ENCODE measurements around the gene GPC6. TPM values are rescaled to one million over a fixed set of nuclear protein-coding genes. Genes with fewer than 3 reads are reported as not detected.

Gene GPC6
- total RNA-seq, 1 donor from 2014 or later: not detected

DNA sequence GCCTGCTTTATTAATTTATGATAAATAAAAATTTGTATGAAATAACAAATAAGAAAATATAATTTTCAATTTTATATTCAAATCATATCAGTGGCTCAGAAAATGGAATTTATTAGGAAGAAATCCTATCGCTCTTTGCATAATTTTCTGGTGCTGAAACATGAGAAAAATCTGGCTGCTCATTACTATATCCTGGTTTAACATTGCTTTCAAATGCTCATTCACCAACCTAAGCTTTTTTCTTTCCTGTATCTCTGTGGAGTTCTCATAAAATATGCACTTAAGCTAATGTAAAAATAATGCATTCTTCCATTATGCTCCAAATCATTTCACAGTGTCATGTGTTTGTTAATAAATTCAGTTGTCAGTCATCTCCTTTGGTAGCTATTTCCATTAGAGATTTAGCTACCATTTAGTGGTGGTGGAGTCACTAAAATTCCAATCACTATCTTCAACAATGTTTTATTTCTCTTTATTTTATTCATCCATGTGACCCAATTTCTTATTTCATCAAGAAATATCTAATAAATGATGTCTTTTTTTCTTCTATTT, 754.9 kb downstream of the GPC6 start:
- Mint-ChIP-seq H3K27ac (no peak overlapping the region), H3K4me3 (no peak overlapping the region), H3K4me1 (no peaks in the 10 kb centered on the region), H3K9me3 (no peaks in the 10 kb centered on the region), H3K36me3 (ENCODE audit: low read depth) (no peaks in the 10 kb centered on the region), H3K27me3 (no peaks in the 10 kb centered on the region)
- intact Hi-C loops (cut with micrococcal nuclease): no loop called here
- POLR2A ChIA-PET: no interaction called here
- TF ChIP-seq CTCF (IDR thresholded peaks at IDR 0.05): no peak
- DNase-seq (no peak), ATAC-seq (ENCODE audit: low read depth) (no peak)
- CTCF ChIA-PET: no interaction called here

- no peak for DNase-seq
- Mint-ChIP-seq H3K4me3 (no peak overlapping the region), H3K4me1 (no peaks in the 10 kb centered on the region), H3K27ac (no peak overlapping the region), H3K27me3 (no peaks in the 10 kb centered on the region), H3K36me3 (ENCODE audit: low read depth) (no peaks in the 10 kb centered on the region), H3K9me3 (no peaks in the 10 kb centered on the region)
- no peak for TF ChIP-seq CTCF (IDR thresholded peaks at IDR 0.05)
- CTCF ChIA-PET: no interaction called here
- ATAC-seq (ENCODE audit: low read depth): no peak
- intact Hi-C loops (cut with micrococcal nuclease): no loop called here
- POLR2A ChIA-PET: no interaction called here
Observed at GRCh38 chr13:93982179-93982918, 755.7 kb downstream of the GPC6 start.

GRCh38 chr13:93984052-93984451, 757.4 kb downstream of the GPC6 start:
- ChIA-PET CTCF (no interaction called here), POLR2A (no interaction called here)
- Mint-ChIP-seq H3K4me3 (no peak overlapping the region), H3K36me3 (ENCODE audit: low read depth) (no peaks in the 10 kb centered on the region), H3K27ac (no peak overlapping the region), H3K27me3 (no peaks in the 10 kb centered on the region), H3K4me1 (no peaks in the 10 kb centered on the region), H3K9me3 (no peaks in the 10 kb centered on the region)
- no peak for DNase-seq
- ATAC-seq (ENCODE audit: low read depth): no peak
- TF ChIP-seq CTCF (IDR thresholded peaks at IDR 0.05): no peak
- intact Hi-C loops (cut with micrococcal nuclease): no loop called here

DNA sequence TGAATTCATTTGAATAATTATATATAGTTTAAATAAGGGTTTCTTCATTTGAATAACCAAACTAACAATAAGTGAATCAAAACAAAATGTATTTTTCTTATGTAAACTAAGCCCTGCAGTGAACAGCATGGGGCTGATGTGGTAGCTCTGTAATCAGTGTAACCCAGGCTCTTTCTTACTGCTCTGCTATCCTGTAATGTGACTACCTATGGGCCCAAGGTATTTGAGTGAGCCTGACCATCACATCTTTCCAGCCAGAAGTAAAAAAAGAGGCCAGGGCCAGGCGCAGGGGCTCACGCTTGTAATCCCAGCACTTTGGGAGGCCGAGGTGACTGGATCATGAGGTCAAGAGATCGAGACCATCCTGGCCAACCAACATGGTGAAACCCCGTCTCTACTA, 758.3 kb downstream of the GPC6 start:
- Mint-ChIP-seq H3K9me3 (no peaks in the 10 kb centered on the region), H3K27me3 (no peaks in the 10 kb centered on the region), H3K4me3 (no peak overlapping the region), H3K4me1 (no peaks in the 10 kb centered on the region), H3K36me3 (ENCODE audit: low read depth) (no peaks in the 10 kb centered on the region), H3K27ac (no peak overlapping the region)
- intact Hi-C loops (cut with micrococcal nuclease): no loop called here
- TF ChIP-seq CTCF (IDR thresholded peaks at IDR 0.05): no peak
- ChIA-PET CTCF (no interaction called here), POLR2A (no interaction called here)
- no peak for ATAC-seq (ENCODE audit: low read depth)
- DNase-seq: no peak

- intact Hi-C loops (cut with micrococcal nuclease): no loop called here
- ATAC-seq (ENCODE audit: low read depth) (no peak), DNase-seq (no peak)
- ChIA-PET CTCF (no interaction called here), POLR2A (no interaction called here)
- TF ChIP-seq CTCF (IDR thresholded peaks at IDR 0.05): no peak
- Mint-ChIP-seq H3K4me1 (no peaks in the 10 kb centered on the region), H3K27me3 (no peaks in the 10 kb centered on the region), H3K36me3 (ENCODE audit: low read depth) (no peaks in the 10 kb centered on the region), H3K4me3 (no peak overlapping the region), H3K27ac (no peak overlapping the region), H3K9me3 (no peaks in the 10 kb centered on the region)
Observed at GRCh38 chr13:93987458-93987857, 760.9 kb downstream of the GPC6 start.
